Upper lobe of left lung (tissue), 4 donors: ENCODE data around the gene MID2.

Source experiments
- POLR2AphosphoS5 ChIP-seq, 2 donors: sonication (generic); formaldehyde crosslinking; IDR thresholded peaks; one replicate each; pipeline ENCODE4 v1.5.1; 2017; ENCODE audit warnings: antibody characterized with exemption in 2 of 2
- TF ChIP-seq, protein P1 (sequence below), 6 experiments: fragments of 450-650 bp in 4 of 6; fragments of 200-600 bp in 2 of 6; sonication (generic) in 2 of 6; IDR thresholded peaks; one replicate each; pipeline ENCODE4 v1.5.1; 2016 to 2019; ENCODE audit warnings: antibody characterized with exemption in 6 of 6

DNA sequence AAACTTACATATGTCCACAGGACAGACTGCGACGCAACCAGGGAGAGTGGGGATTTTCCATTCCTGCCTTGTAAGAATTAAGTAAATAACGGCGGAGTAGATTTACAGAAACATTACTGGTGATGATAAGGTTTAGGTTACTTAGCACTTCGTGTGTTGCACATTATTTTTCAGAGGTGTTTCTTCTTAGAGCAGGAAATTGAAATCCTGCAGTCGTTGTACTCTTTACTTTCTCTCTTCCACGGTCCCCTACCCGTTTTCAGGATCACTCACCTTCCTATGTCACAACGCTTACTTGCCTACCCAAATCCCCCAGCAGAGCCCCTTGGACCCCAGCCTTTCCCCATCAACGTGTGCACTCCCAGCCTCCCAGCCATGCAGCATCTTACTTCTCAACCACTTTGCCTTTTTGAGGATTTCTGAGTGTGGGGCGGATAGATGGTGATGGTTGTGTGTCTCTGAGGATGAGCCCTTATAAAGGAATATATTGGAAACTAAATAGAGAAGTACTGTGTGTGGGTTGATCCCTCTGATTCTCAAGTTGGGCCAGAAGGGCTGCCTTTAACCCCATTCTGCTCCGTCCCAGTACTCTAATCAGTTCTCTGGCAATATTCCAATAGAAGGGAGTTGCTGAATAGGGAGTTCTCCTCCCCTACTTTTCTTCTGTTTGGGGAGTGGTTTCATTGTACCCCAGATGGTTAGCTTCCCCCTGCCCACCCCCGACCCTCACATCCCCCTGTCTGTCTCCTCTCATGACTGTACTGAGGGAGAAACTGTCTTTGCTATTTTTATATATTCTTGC lies 1.6 kb downstream of the MID2 start:
- TF ChIP-seq, protein P1, sequence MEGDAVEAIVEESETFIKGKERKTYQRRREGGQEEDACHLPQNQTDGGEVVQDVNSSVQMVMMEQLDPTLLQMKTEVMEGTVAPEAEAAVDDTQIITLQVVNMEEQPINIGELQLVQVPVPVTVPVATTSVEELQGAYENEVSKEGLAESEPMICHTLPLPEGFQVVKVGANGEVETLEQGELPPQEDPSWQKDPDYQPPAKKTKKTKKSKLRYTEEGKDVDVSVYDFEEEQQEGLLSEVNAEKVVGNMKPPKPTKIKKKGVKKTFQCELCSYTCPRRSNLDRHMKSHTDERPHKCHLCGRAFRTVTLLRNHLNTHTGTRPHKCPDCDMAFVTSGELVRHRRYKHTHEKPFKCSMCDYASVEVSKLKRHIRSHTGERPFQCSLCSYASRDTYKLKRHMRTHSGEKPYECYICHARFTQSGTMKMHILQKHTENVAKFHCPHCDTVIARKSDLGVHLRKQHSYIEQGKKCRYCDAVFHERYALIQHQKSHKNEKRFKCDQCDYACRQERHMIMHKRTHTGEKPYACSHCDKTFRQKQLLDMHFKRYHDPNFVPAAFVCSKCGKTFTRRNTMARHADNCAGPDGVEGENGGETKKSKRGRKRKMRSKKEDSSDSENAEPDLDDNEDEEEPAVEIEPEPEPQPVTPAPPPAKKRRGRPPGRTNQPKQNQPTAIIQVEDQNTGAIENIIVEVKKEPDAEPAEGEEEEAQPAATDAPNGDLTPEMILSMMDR (IDR thresholded peaks at IDR 0.05): no peak
- no peak for TF ChIP-seq POLR2AphosphoS5 (IDR thresholded peaks at IDR 0.05)
